Kidney glomerular epithelial cell (primary cell): ENCODE results near the gene CTSA.
A peak's percentile ranks its signal among the peaks of the same experiment; 100 is the strongest.
"Not testable (repeated sequence)": the region's sequence is repeated elsewhere in the genome, so short reads cannot be mapped to it uniquely, and the experiment has no call there.

Experiments
- DNase-seq: peaks from one replicate; lab custom pipeline; 2025; lab: John Stamatoyannopoulos, UW

Gene CTSA

GRCh38 chr20:45896641-45897161 lies 5.6 kb downstream of the CTSA start:
- DNase-seq = no peak

GRCh38 chr20:45897289-45897688 lies 6.2 kb downstream of the CTSA start:
- DNase-seq = no peak

DNA sequence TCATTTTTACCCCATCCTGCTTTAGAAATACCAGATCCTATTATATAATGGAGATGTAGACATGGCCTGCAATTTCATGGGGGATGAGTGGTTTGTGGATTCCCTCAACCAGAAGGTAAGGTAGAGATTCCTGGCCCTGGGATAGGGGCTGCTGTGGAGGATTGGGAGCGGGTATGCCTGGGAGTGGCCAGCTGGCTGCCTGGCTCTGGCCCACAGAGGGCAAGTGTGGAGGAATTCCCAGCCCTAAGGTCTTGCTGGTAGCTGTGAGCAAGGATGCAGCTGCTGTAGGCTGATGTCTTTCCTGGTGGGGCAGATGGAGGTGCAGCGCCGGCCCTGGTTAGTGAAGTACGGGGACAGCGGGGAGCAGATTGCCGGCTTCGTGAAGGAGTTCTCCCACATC lies 6.6 kb downstream of the CTSA start:
- no peak for DNase-seq

GRCh38 chr20:45898285-45898684 lies 7.2 kb downstream of the CTSA start:
- DNase-seq = no peak

DNA sequence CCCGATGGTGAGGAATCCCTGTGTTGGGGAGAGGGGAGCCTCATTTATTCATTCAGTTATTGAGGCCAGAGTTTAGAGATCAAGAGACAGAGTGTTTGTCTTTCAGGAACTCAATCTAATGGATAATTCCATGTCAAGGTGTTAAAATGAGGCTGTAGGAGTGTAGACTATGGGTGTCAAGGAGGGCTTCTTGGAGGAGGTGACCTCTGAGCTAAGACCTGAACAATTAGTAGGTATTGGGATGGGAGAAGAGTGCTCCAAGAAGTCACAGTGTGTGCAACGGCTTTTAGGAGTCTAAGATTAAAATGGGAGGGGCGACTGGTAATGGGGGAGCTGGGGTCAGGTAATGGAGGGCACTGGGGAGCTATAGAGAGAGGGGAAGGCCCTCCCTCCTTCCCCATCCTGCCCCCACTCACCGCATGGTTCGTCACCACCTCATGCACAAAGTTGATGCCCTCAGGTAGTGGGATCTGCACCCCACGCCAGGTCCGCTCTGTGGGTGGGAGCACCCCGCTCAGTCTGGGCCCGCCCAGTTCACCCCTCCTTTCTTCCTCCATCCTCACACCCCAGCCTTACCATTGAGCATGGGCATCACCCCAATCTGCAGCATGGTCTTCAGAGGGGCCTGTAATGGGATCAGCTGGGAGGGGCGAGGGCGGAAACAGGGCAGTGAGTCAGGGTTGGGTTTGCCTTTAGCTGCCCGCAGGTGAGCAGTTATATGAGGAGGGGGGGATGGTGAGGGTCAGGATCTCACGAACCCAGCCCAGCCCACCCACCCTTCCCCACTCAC lies 8.1 kb downstream of the CTSA start:
- no peak for DNase-seq

GRCh38 chr20:45901332-45901731 lies 10.2 kb downstream of the CTSA start:
- not testable (repeated sequence) for DNase-seq

DNA sequence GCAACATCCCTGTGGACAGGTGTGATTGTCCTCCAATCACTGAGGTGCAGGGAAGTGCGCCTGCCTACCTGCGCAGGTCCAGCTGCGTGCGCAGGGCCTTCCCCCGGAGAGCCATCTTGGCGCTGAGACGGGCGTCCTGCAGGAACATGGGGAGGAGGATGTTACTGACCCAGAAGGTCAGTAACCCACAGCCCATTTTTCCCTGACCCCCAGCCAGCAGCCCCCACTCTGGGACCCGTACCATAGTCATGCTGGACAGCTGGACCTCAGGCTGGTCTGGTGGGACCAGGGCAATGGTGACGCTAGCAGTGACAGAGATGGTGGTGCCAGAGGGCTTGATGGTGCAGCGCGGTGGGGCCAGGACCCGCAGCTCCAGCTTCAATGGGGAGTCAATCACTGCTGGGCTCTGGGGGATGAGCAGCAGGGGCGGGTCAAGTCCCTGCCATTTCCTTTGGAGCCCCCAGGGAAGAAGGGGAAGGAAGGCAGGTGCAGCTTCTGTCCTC lies 11.1 kb downstream of the CTSA start:
- DNase-seq = no peak

DNA sequence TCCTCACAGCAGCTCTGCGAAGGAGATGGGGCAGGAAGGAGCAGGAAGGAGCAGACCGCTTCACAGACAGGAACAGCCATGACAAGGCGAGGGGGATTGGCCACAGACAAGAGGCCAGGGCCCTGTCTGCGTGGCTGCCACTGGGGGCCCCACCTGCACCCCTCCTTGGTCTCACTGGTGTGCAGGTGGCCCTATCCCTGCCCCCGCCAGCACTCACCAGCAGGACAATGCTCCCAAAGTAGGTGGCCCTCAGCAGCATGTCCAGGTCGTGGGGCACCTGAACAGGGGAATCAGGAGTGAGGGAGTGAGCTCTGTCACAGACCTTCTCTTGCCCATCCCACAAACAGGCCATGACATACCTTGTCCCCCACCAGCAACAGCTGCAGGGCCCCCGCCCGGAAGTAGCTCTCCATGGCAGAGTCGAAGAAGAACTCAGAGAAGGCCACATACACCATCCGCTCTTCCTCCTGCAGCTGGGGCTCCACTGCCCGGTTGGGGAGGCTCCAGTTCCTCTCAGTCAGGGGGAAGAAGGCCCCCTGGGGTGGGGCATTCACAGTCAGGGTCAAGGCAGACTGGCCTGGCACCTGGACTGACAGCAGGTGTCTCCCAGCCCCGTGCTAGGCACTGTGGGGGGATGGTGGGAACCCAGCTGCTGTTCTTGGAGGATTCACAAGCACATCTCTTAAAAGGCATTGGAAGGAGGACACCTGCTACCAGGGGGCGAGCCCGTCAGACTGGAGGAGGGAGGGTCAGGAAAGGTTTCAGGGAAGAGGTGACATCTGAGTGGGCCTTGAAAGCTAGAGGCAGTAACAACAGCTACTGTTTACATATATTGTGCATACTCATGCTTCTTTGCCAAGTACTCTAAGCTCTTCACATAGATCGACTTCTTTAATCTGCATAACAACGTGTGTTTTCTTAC lies 13.7 kb downstream of the CTSA start:
- DNase-seq = no peak

DNA sequence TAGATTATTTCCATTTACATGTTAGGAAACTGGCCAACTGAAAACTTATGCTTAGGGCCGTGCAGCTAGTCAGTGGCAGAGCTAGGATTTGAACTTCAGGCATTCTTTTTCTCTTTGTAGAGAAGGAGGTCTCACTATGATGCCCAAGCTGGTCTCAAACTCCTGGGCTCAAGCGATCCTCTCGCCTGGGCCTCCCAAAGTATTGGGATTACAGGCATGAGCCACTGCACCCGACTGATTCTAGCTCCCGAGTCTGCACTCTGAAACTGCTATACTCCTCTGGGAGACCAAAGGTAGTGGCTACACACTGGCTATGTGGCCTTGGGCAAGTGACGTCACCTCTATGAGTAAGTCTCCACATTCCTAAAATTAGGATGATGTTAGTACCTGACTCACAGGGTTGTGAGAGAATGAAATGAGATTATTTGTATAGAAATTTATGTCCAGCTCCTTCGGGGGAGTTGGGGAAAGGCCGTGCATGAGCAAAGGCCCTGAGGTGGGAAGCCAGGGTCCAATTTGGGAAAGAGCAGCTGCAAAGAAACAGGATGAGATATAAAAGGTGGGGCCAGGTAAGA lies 14.5 kb downstream of the CTSA start:
- DNase-seq = no peak

DNA sequence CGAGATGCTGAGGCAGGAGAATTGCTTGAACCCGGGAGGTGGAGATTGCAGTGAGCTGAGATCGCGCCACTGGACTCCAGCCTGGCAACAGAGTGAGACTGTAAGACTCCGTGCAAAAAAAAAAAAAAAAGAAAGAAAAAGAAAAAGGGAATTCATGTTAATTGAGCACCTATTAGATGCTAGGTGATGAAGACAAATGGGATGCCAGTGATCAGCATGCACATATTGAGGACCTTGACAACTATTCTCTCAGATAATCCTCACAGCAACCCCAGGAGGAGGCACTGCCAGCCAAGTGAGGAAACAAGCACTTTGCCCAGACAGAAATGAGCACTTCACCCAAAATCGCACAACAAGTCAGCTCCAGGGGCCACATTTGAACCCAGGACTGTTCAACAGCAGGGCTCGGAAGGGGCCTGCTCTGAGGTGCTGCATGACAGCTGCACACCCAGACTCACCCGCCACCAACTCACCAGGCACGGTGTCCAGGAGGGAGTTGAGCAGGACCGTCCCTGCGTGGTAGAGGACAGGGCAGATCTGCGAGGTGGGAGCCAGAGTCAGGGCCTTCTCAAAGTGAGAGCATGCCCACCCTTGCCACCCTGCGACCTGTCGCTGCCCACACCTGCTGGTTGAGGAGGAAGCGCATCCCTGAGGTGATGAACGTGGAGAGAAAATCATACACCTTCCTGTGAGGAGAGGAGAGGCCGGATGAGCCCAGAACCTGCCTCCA lies 16.2 kb downstream of the CTSA start:
- DNase-seq = no peak

DNA sequence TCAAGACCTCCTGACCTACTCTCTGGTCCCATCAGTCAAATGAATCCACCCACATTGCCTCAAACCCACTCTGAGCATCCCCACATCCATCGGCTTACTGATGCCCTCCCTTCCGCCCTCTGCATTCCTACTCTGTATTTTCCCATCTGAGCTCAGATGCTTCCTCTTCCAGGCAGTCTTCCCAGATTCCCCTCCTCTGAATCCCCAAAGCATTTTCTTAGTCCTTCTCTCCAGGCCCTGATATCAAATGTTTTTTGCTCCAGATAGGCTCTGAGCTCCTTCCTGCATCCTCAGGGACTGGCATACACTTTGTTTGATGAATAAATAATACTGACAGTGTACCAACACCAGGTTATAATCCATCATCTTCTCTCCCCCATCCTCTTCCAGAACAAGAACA lies 16.9 kb downstream of the CTSA start:
- no peak for DNase-seq

DNA sequence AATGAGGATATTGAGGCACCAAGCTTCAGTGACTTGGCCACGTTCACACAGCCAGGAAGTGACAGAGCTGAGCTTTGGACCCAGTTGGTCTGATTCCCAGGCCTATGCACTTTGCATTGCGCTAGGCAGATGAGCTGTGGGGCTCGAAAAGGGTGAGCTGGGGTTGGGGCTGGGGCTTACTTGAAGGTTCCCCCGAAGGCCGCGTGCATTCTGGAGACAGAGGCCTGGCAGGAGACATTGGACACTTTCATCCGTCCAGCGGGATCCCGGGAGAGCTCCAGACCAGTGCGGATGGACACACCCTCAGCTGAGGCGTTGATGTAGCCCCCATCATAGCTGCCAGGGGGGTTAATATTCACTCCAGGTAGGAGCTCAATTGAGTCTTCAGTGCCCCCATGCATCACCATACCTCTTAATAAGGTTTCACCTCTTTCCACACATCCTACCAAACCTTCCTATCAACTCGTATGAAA lies 18.2 kb downstream of the CTSA start:
- no peak for DNase-seq

DNA sequence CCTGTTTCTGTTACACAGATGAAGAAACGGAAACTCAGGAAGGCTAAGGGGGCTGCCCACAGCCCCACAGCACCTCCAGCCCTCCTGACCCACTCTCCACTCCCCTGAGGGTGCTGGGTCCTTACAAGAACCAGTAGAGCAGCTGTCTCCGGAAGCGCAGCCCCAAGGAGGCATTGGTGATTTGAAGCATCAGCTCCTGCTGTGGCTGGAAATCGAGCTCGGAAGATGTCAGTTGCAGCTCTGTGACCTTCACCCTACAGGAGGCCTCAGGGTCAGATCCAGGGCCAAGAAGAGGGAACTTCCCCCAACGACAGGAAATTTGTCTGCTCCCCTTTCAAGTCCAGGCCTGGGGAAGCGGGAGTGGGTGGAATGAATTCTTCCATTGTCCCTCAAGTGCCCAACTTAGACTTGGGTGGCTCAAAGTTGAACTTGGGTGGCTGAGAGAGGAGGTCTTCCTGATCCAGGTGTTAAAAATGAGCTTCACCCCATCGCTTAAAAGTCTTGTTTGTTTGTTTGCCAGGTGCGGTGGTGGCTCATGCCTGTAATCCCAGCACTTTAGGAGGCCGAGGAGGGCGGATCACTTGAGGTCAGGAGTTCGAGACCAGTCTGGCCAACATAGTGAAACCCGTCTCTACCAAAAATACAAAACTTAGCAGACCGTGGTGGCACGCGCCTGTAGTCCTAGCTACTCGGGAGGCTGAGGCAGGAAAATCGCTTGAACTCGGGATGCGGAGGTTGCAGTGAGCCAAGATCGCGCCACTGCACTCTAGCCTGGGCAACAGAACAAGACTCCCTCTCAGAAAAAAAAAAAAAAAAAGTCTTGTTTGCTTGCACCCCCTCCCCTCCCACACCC lies 18.9 kb downstream of the CTSA start:
- DNase-seq = no peak

GRCh38 chr20:45910670-45911485 lies 19.7 kb downstream of the CTSA start:
- peak; percentile 97 for DNase-seq

DNA sequence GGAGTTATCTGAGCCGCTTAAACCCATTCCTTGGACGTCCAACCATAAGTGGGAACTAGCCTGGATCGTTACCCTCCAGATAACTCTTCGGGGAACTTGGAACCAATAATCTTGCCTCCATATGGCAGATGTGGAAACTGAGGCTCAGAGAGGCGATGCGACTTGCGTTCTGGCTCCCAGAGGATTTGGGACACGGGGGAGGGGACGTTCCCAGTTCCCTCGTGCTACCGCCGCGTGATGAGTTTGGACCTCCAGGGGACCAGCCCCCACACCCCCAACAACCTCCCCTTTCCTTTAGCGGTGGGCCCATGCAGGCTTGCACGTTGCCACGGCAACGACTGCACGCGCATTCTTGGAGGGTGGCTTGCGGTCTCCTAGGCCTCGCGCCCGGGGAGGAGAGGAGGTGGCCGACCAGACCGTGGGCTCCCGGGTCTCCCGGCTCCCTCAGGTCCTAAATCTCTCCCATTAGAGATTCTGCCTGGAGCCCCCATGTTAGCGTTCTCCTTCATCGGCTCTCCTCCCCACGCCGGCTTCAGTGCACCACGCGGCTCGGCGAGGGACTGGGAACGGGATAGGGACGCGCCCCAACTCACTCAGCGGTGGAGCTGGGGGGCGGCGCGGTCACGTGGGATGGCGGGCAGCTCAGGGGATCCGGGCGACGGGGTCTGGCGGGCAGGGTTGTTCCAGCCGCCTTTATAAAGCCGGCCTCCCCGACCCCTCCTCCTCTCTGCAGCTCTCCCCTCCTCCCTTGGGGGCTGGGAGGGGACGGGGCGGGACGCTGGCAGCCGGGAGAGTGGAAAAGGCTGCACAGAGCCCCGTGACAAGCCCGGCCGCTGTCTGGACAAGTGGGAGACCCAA lies 20.6 kb downstream of the CTSA start, which contains the start of gene PLTP:
TSS of gene PLTP (minus strand) at position 670 of the 858 bp plus-strand sequence. CDS start 703 bp downstream, outside the sequence.
- DNase-seq = peak; percentile 12

DNA sequence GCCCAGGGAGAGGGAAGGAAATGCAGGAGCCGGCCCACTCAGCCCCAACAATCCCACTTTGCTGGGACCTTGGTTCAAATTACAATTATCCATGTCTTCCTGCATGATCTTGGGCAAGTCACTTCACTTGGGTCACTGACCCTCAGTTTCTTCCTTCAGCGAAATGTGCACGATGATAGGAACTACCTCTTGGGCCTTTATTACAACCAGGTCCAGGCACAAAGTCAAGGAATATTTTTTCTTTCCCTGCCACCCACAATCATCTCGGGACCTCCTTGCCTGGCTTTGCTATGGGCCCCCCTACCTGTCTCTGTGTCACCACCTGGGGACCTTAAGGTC lies 21.2 kb downstream of the CTSA start:
- no peak for DNase-seq

GRCh38 chr20:45913116-45913515 lies 22.0 kb downstream of the CTSA start:
- DNase-seq = no peak

- no peak for DNase-seq
Measured at GRCh38 chr20:45917790-45918141, 26.6 kb downstream of the CTSA start.
